ENCODE results near the gene MAPRE2. TPM values are rescaled to one million over a fixed set of nuclear protein-coding genes. Genes with fewer than 3 reads are reported as not detected.
A peak's percentile ranks its signal among the peaks of the same experiment; 100 is the strongest.

The MAPRE2 gene
- polyA plus RNA-seq, 3 donors from 2014 or later: 134 to 265 (median 224) TPM

GRCh38 chr18:35043207-35043606 is 2.0 kb downstream of the MAPRE2 start:
- peaks cover 0 to 3% (median 0%) of the 10 kb centered on the region in 3 donors for H3K36me3 Mint-ChIP-seq
- H3K4me1 Mint-ChIP-seq: peaks cover 86 to 100% of the 10 kb centered on the region in 2 donors
- no peak for DNase-seq
- peaks cover 20 to 24% (median 24%) of the 10 kb centered on the region in 3 donors for H3K27me3 Mint-ChIP-seq (ENCODE audit: low read depth in 3 of 3)
- H3K9me3 Mint-ChIP-seq: no peaks in the 10 kb centered on the region
- peak overlapping the region; percentile 87 to 98 (median 92) for H3K4me3 Mint-ChIP-seq
- peak overlapping the region; percentile 93 to 100 (median 98) for H3K27ac Mint-ChIP-seq

GRCh38 chr18:35045121-35045520 is 3.9 kb downstream of the MAPRE2 start:
- H3K4me1 Mint-ChIP-seq: peaks cover 84 to 95% of the 10 kb centered on the region in 2 donors
- peaks cover 21 to 32% (median 27%) of the 10 kb centered on the region in 3 donors for H3K27me3 Mint-ChIP-seq (ENCODE audit: low read depth in 3 of 3)
- peak overlapping the region; percentile 73 to 100 (median 95) for H3K27ac Mint-ChIP-seq
- no peak for DNase-seq
- H3K36me3 Mint-ChIP-seq: peaks cover 0 to 3% (median 0%) of the 10 kb centered on the region in 3 donors
- H3K9me3 Mint-ChIP-seq: no peaks in the 10 kb centered on the region
- peak overlapping the region; percentile 74 to 92 (median 88) for H3K4me3 Mint-ChIP-seq

- H3K4me1 Mint-ChIP-seq: peaks cover 84 to 95% of the 10 kb centered on the region in 2 donors
- H3K27ac Mint-ChIP-seq: peak overlapping the region; percentile 73 to 100 (median 95)
- peak overlapping the region; percentile 71 to 92 (median 76) for H3K4me3 Mint-ChIP-seq
- peaks cover 20 to 31% (median 25%) of the 10 kb centered on the region in 3 donors for H3K27me3 Mint-ChIP-seq (ENCODE audit: low read depth in 3 of 3)
- peaks cover 0 to 3% (median 0%) of the 10 kb centered on the region in 3 donors for H3K36me3 Mint-ChIP-seq
- no peaks in the 10 kb centered on the region for H3K9me3 Mint-ChIP-seq
- DNase-seq: no peak
Measured at GRCh38 chr18:35045806-35046205, 4.6 kb downstream of the MAPRE2 start.

GRCh38 chr18:35047697-35048292 is 6.6 kb downstream of the MAPRE2 start:
- DNase-seq: no peak
- Mint-ChIP-seq H3K27ac (peak overlapping the region; percentile 3 to 98 (median 78)), H3K9me3 (no peaks in the 10 kb centered on the region), H3K36me3 (peaks cover 0 to 3% (median 0%) of the 10 kb centered on the region in 3 donors), H3K4me1 (peaks cover 92 to 95% of the 10 kb centered on the region in 2 donors), H3K27me3 (ENCODE audit: low read depth in 3 of 3) (peaks cover 2 to 15% (median 14%) of the 10 kb centered on the region in 3 donors), H3K4me3 (peak overlapping the region in 3 of 5 donors; percentile 6 to 43 (median 18))

- H3K27me3 Mint-ChIP-seq (ENCODE audit: low read depth in 3 of 3): peaks cover 2 to 22% (median 14%) of the 10 kb centered on the region in 3 donors
- peak overlapping the region; percentile 46 to 78 (median 65) for H3K4me3 Mint-ChIP-seq
- H3K36me3 Mint-ChIP-seq: peaks cover 0 to 3% (median 0%) of the 10 kb centered on the region in 3 donors
- H3K9me3 Mint-ChIP-seq: no peaks in the 10 kb centered on the region
- H3K4me1 Mint-ChIP-seq: peaks cover 86 to 95% of the 10 kb centered on the region in 2 donors
- peak overlapping the region; percentile 84 to 92 (median 91) for H3K27ac Mint-ChIP-seq
- no peak for DNase-seq
Measured at GRCh38 chr18:35049111-35050027, 8.2 kb downstream of the MAPRE2 start.

GRCh38 chr18:35050028-35050546 is 8.9 kb downstream of the MAPRE2 start:
- peaks cover 2 to 20% (median 12%) of the 10 kb centered on the region in 3 donors for H3K27me3 Mint-ChIP-seq (ENCODE audit: low read depth in 3 of 3)
- peak; percentile 42 to 52 (median 46) for DNase-seq
- H3K4me3 Mint-ChIP-seq: peak overlapping the region; percentile 62 to 78 (median 65)
- H3K36me3 Mint-ChIP-seq: peaks cover 0 to 3% (median 0%) of the 10 kb centered on the region in 3 donors
- H3K9me3 Mint-ChIP-seq: no peaks in the 10 kb centered on the region
- peaks cover 83 to 95% of the 10 kb centered on the region in 2 donors for H3K4me1 Mint-ChIP-seq
- H3K27ac Mint-ChIP-seq: peak overlapping the region; percentile 89 to 92 (median 91)

GRCh38 chr18:35050705-35051195 is 9.5 kb downstream of the MAPRE2 start:
- Mint-ChIP-seq H3K4me1 (peaks cover 83 to 95% of the 10 kb centered on the region in 2 donors), H3K4me3 (peak overlapping the region; percentile 53 to 78 (median 63)), H3K9me3 (no peaks in the 10 kb centered on the region)

GRCh38 chr18:35051641-35052377 is 10.6 kb downstream of the MAPRE2 start:
- Mint-ChIP-seq H3K36me3 (peaks cover 0 to 3% (median 0%) of the 10 kb centered on the region in 3 donors), H3K27me3 (ENCODE audit: low read depth in 3 of 3) (peaks cover 2 to 25% (median 18%) of the 10 kb centered on the region in 3 donors), H3K27ac (peak overlapping the region; percentile 89 to 92 (median 91)), H3K9me3 (no peaks in the 10 kb centered on the region), H3K4me1 (peaks cover 76 to 92% of the 10 kb centered on the region in 2 donors), H3K4me3 (peak overlapping the region; percentile 37 to 78 (median 62))
- no peak for DNase-seq

More at GRCh38 chr18:35050705-35051195, 9.5 kb downstream of the MAPRE2 start:
- Mint-ChIP-seq H3K27ac (peak overlapping the region; percentile 89 to 92 (median 91)), H3K36me3 (peaks cover 0 to 3% (median 0%) of the 10 kb centered on the region in 3 donors), H3K27me3 (ENCODE audit: low read depth in 3 of 3) (peaks cover 2 to 21% (median 17%) of the 10 kb centered on the region in 3 donors)
- no peak for DNase-seq

- H3K27ac Mint-ChIP-seq: peak overlapping the region in 4 of 6 donors; percentile 11 to 48 (median 12)
- H3K4me3 Mint-ChIP-seq: no peak overlapping the region
- H3K27me3 Mint-ChIP-seq (ENCODE audit: low read depth in 3 of 3): peaks cover 1 to 21% (median 15%) of the 10 kb centered on the region in 3 donors
- no peaks in the 10 kb centered on the region for H3K9me3 Mint-ChIP-seq
- H3K4me1 Mint-ChIP-seq: peaks cover 77 to 97% of the 10 kb centered on the region in 2 donors
- no peaks in the 10 kb centered on the region for H3K36me3 Mint-ChIP-seq
- no peak for DNase-seq
Measured at GRCh38 chr18:35054401-35054800, 13.2 kb downstream of the MAPRE2 start.

GRCh38 chr18:35055105-35055504 is 13.9 kb downstream of the MAPRE2 start:
- H3K36me3 Mint-ChIP-seq: no peaks in the 10 kb centered on the region
- peak overlapping the region in 2 of 6 donors; percentile 4 to 76 for H3K27ac Mint-ChIP-seq
- H3K27me3 Mint-ChIP-seq (ENCODE audit: low read depth in 3 of 3): peaks cover 0 to 17% (median 17%) of the 10 kb centered on the region in 3 donors
- no peak overlapping the region for H3K4me3 Mint-ChIP-seq
- H3K9me3 Mint-ChIP-seq: no peaks in the 10 kb centered on the region
- DNase-seq: no peak
- H3K4me1 Mint-ChIP-seq: peaks cover 77 to 97% of the 10 kb centered on the region in 2 donors

- peaks cover 77 to 97% of the 10 kb centered on the region in 2 donors for H3K4me1 Mint-ChIP-seq
- no peaks in the 10 kb centered on the region for H3K9me3 Mint-ChIP-seq
- DNase-seq: no peak
- peak overlapping the region in 1 of 6 donors; percentile 6 for H3K27ac Mint-ChIP-seq
- no peaks in the 10 kb centered on the region for H3K36me3 Mint-ChIP-seq
- no peak overlapping the region for H3K4me3 Mint-ChIP-seq
- peaks cover 0 to 19% (median 17%) of the 10 kb centered on the region in 3 donors for H3K27me3 Mint-ChIP-seq (ENCODE audit: low read depth in 3 of 3)
Measured at GRCh38 chr18:35055726-35056125, 14.5 kb downstream of the MAPRE2 start.

GRCh38 chr18:35059280-35059927 is 18.2 kb downstream of the MAPRE2 start:
- Mint-ChIP-seq H3K4me3 (no peak overlapping the region), H3K27me3 (ENCODE audit: low read depth in 3 of 3) (peaks cover 0 to 21% (median 9%) of the 10 kb centered on the region in 3 donors), H3K4me1 (peaks cover 81 to 97% of the 10 kb centered on the region in 2 donors), H3K9me3 (no peaks in the 10 kb centered on the region), H3K36me3 (no peaks in the 10 kb centered on the region), H3K27ac (peak overlapping the region; percentile 9 to 65 (median 22))
- DNase-seq: no peak

All from immature natural killer cell (primary cell).